GM18861 (cell line): ENCODE results near the gene DLG2.
A peak's percentile ranks its signal among the peaks of the same experiment; 100 is the strongest.

ENCODE experiments used
- ATAC-seq: cut with Tn5 transposase; IDR thresholded peaks from one replicate; pipeline ENCODE4 v1.9.1; 2021; ENCODE audit not compliant: unreplicated experiment

Gene DLG2

DNA sequence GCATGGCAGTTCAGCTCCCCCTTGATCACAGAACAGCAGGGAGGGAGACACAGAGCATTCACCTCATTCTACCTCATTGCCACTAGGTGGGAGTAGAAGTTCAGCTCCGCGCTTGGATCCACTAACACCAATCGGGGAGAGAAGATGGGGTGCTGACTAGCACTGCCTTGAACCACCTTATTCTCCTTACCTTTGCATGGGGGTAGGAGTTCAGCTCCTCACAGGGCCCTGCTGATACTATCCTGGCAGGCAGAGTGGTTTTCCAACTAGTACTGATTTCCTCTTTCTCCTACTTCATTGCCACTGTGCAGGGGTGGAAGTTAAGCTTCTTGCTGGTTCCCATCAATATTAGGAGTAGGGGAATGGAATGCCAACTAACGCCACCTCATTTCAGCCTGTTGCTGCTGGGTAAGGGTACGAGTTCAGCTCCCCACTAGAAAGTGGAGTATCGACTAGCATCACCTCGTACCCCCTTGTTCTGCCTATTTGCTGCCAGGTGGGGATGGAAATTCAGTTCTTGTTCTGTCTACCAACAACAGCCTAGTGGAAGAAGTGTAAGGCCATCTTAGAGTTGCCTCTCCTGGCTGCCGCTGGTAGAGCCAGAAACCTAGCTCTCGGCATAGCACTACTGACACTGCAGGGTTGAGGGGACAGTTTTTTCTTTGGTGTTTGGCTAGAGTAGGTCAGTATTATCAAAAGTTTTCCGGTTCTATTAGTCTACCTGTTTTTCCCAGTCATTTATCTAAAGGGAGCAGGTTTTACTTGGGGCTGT lies 1790.1 kb downstream of the DLG2 start:
- ATAC-seq: peak; percentile 70

DNA sequence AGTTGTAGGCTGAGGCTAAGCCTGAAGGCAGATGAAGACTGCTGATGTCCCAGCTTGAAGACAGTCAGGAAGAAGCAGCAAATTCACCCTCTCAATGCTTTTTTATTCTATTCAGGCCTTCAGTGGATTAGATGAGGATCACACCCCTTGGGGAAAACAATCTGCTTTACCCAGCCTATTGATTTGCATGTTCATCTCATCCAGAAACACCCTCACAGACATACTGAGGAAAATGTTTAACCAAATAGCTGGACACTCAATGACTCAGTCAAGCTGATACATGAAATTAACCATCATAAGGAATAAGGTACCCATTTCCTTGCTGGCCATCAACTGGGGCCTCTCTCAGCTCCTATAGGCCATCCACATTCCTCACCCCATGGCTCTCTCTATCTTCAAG lies 1791.1 kb downstream of the DLG2 start:
- no peak for ATAC-seq

GRCh38 chr11:83835423-83835822 lies 1791.7 kb downstream of the DLG2 start:
- ATAC-seq: peak; percentile 88

GRCh38 chr11:83831929-83832328 lies 1795.2 kb downstream of the DLG2 start:
- ATAC-seq: no peak

- ATAC-seq: peak; percentile 91
These were observed 1799.1 kb downstream of the DLG2 start for GRCh38 chr11:83827940-83828554.

- ATAC-seq: no peak
These were observed 1799.6 kb downstream of the DLG2 start for GRCh38 chr11:83827520-83827919.

DNA sequence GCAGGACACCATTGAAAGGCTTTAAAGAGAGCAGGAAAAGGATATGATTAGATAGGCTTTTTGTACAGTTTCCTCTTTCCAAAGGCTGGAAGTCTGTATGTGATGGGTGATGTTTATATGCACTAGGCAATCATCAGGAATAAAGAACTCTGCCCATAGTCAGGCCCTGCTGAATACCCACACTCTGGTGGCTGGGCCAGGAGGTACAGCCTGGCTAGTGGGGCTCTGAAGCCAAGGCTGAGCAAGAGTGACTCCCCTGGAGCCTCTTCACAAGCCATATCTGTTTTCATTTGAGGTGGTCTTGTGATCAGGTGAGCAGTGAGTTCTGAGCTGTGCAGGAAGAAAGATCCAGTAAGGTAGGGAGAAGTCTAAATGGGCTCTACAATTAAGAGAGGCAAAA lies 1801.1 kb downstream of the DLG2 start:
- ATAC-seq: no peak

- no peak for ATAC-seq
These were observed 1803.6 kb downstream of the DLG2 start for GRCh38 chr11:83823461-83824025.

DNA sequence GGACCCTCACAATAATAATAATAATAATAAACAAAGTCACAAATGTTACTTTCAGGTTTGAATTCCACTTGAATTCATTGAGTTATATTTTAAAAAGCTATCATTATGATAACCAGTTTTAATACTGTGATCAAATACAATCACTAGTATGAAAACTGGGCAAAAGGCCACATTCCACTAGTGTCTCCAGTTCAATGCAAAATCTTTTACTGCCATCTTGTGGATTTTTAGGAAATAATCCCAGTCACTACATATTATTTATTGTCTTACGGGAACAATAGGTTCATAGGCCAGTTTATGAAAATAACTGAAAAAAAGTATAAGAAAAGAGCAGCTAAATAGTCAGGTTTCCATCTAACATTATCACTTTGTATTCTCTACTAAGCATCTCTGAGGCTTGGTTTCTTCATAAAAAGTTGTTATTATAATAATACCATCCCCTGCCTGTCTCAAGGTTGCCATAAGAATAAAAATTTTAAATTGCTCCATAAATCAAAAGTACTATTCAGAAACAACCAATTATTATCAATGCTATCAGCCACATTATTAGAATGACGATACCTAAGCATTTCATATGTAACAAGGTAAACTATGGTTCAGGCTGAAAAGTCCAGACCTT lies 1807.1 kb downstream of the DLG2 start:
- ATAC-seq: no peak

DNA sequence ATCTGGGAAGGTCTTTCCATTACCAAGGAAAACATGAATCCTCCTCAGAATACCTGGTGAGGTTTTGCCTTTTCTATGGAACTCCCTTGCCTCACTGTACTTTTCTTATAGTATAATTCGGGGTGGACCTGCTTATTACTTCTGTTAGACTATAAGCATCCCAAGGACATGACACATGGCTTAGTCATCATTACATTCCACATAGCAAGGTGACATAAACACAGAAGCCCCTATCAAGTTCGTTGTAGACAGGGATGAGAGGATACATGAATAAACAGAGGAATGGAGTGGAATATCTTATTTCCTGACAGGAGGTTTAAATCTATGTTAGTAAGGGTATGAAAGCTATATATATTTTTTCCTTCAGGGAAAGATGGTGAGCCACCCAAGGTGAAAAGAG lies 1808.8 kb downstream of the DLG2 start:
- no peak for ATAC-seq

- no peak for ATAC-seq
These were observed 1810.5 kb downstream of the DLG2 start for GRCh38 chr11:83816572-83817187.

DNA sequence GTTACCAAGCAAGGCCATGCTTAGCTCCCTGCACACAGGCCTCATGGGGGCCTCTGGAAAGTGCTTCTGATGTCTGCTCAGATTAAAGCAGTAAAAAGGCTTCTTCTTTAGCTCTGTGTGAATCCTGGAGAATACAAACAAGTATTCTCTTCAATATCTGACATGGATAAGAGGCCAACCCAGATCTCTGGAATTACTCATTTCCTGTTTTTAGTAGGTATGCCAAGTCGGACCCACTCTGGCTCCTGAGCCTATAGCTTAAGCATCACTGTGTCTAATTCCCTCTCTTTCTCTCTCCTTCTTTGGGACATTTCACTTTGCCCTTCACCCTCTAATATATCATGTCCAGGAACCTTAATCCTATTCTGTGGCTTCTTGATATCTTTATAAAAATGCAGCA lies 1811.4 kb downstream of the DLG2 start:
- ATAC-seq: no peak

GRCh38 chr11:83813296-83813695 lies 1813.8 kb downstream of the DLG2 start:
- ATAC-seq: no peak

GRCh38 chr11:83809274-83809673 lies 1817.9 kb downstream of the DLG2 start:
- no peak for ATAC-seq

- ATAC-seq: no peak
These were observed 1825.3 kb downstream of the DLG2 start for GRCh38 chr11:83801799-83802198.

- ATAC-seq: no peak
These were observed 1833.8 kb downstream of the DLG2 start for GRCh38 chr11:83793310-83793709.

GRCh38 chr11:83791557-83791956 lies 1835.6 kb downstream of the DLG2 start:
- no peak for ATAC-seq

DNA sequence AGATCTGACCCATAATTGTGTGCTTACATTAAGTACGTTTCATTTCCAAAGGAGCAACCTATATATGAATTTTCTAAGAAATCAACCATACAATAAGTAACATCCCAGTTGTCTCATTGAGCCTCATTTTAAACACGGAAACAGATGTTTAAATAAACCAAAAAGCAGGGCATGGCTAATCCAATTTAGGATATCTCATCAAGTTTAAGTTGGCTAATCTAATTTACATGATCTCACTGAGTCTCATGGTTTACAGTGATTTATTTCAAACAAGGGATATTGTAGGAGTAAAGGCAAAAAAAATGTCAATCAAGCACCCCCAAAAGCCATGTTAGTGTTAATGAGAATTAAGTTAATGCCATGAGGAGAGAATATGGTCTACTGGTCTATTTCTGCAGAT lies 1841.2 kb downstream of the DLG2 start:
- ATAC-seq: no peak

DNA sequence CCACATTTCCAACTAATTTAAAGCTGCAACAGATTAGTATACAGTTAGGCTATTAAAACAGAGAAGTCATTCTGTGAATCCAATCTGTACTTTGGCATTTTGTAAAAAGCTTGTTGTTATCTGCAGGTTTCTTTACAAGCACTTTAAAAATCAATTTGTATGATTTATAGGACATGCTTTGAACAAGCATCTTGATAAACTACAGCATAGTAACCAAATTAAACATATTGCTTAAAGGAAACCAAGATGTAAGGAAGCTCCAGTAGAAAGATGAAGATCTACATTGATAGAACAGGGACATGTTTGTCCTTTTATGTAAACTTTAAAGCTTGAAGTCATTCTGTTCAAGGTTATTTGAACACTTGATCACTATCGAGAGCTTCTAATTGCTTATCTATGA lies 1842.7 kb downstream of the DLG2 start:
- no peak for ATAC-seq

- ATAC-seq: no peak
These were observed 1844.8 kb downstream of the DLG2 start for GRCh38 chr11:83782329-83782728.

GRCh38 chr11:83779876-83780275 lies 1847.3 kb downstream of the DLG2 start:
- no peak for ATAC-seq

GRCh38 chr11:83778596-83778995 lies 1848.5 kb downstream of the DLG2 start:
- no peak for ATAC-seq
